Right lobe of liver (tissue), 4 donors: ENCODE measurements around the gene PDGFA.
"Not testable (repeated sequence)": the region's sequence is repeated elsewhere in the genome, so short reads cannot be mapped to it uniquely, and the experiment has no call there.

ENCODE experiments used
- POLR2A ChIP-seq: fragments of 450-650 bp; IDR thresholded peaks from one replicate; pipeline ENCODE4 v1.6.1; 2017; ENCODE audit warnings: antibody characterized with exemption, mild to moderate bottlenecking
- TF ChIP-seq, protein P1 (sequence below), 4 donors: fragments of 200-600 bp in 3 of 4; fragments of 450-650 bp in 1 of 4; IDR thresholded peaks; one replicate each; pipeline versions ENCODE4 v1.5.1 to v1.8.0; 2016 to 2022; ENCODE audit warnings: antibody characterized with exemption in 4 of 4, mild to moderate bottlenecking in 2 of 4
- donor health status: DM: no; HTN: no; CAD: no.
- donor health status: DM: no; HTN: no; CAD: no.
- donor health status: DM: no; HTN: yes; CAD: no.

DNA sequence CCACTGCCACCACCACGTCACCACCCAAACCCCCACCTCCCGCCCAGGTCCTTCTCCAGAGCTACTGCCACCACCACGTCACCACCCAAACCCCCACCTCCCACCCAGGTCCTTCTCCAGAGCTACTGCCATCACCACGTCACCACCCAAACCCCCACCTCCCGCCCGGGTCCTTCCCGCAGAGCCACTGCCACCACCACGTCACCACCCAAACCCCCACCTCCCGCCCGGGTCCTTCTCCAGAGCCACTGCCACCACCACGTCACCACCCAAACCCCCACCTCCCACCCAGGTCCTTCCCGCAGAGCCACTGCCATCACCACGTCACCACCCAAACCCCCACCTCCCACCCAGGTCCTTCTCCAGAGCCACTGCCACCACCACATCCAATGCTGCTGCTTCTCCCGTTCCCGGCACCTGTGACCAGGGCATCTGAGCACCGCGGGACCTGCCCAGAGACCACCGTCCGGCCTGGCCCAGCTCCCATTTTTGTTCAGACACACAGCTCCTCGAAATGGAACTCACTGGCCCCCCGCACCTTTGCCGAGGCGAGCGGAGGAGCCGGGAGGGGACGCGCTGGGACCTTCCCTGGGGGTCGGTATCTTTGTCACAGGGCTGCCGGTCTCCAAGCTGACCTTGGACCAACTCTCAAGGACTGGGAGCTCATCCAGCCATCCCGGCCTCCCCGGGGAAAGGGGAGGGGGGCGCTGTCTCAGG lies 32.7 kb upstream of the PDGFA start:
- TF ChIP-seq POLR2A = not testable (repeated sequence)
- TF ChIP-seq, protein P1, sequence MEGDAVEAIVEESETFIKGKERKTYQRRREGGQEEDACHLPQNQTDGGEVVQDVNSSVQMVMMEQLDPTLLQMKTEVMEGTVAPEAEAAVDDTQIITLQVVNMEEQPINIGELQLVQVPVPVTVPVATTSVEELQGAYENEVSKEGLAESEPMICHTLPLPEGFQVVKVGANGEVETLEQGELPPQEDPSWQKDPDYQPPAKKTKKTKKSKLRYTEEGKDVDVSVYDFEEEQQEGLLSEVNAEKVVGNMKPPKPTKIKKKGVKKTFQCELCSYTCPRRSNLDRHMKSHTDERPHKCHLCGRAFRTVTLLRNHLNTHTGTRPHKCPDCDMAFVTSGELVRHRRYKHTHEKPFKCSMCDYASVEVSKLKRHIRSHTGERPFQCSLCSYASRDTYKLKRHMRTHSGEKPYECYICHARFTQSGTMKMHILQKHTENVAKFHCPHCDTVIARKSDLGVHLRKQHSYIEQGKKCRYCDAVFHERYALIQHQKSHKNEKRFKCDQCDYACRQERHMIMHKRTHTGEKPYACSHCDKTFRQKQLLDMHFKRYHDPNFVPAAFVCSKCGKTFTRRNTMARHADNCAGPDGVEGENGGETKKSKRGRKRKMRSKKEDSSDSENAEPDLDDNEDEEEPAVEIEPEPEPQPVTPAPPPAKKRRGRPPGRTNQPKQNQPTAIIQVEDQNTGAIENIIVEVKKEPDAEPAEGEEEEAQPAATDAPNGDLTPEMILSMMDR (IDR thresholded peaks at IDR 0.05) = not testable (repeated sequence)
